OCI-LY7 (cell line): Measurements from ENCODE around the gene KLHL6. TPM values are rescaled to one million over a fixed set of nuclear protein-coding genes. Genes with fewer than 3 reads are reported as not detected.

Experiments used
- BruUV-seq: library from RNA; stranded (reverse); fragments of 400-500 nt; replicated peaks from 2 replicates; lab custom pipeline; 2021; lab: Mats Ljungman, UMichigan
- CTCF ChIA-PET: fragments of 300-600 bp; sonication (Branson Sonifier 250); formaldehyde crosslinking; loops from one replicate; lab custom pipeline; 2022; ENCODE audit warnings: antibody characterized with exemption; ENCODE audit not compliant: unreplicated experiment; lab: Charles Lee
- POLR2A ChIA-PET: fragments of 300-600 bp; sonication (Branson Sonifier 250); formaldehyde crosslinking; loops from one replicate; lab custom pipeline; 2022; ENCODE audit warnings: antibody characterized with exemption; lab: Charles Lee
- DNase-seq: peaks from one replicate; pipeline ENCODE4 v3.0.0-alpha.2; 2015; ENCODE audit warnings: low spot score
- H2AFZ ChIP-seq: fragments of 200-600 bp; sonication (generic), shearing (Covaris generic); 2 replicates; pipeline ENCODE4 v1.6.1; 2014; ENCODE audit warnings: mild to moderate bottlenecking, antibody characterized with exemption, low read length, moderate library complexity
- H3K27ac ChIP-seq: fragments of 200-600 bp; sonication (generic); 2 replicates; pipeline ENCODE4 v1.5.1; 2014; ENCODE audit warnings: mixed run types, low read depth, mild to moderate bottlenecking, moderate library complexity, low read length, inconsistent platforms; ENCODE audit not compliant: poor library complexity, severe bottlenecking
- H3K36me3 ChIP-seq: fragments of 200-600 bp; sonication (generic); 2 replicates; pipeline ENCODE4 v1.6.1; 2014; ENCODE audit warnings: mild to moderate bottlenecking, antibody characterized with exemption, low read length, moderate library complexity, mixed read lengths; ENCODE audit not compliant: insufficient read depth
- H3K4me1 ChIP-seq: fragments of 200-600 bp; sonication (generic); 2 replicates; pipeline ENCODE4 v1.5.1; 2014; ENCODE audit warnings: mild to moderate bottlenecking, low read length; ENCODE audit not compliant: insufficient read depth, poor library complexity, severe bottlenecking
- H3K4me2 ChIP-seq: fragments of 200-600 bp; sonication (generic); 2 replicates; pipeline ENCODE4 v1.6.1; 2014; ENCODE audit warnings: mild to moderate bottlenecking, low read length
- H3K4me3 ChIP-seq: fragments of 200-600 bp; sonication (generic); 2 replicates; pipeline ENCODE4 v1.5.1; 2014; ENCODE audit warnings: mild to moderate bottlenecking, low read depth, low read length; ENCODE audit not compliant: poor library complexity, severe bottlenecking
- H3K79me2 ChIP-seq: fragments of 200-600 bp; sonication (generic); 2 replicates; pipeline ENCODE4 v1.6.1; 2016; ENCODE audit warnings: low read depth, mild to moderate bottlenecking, low read length, moderate library complexity, mixed read lengths; ENCODE audit not compliant: insufficient read depth
- H3K9me2 ChIP-seq: fragments of 200-600 bp; sonication (generic); 2 replicates; pipeline ENCODE4 v1.6.1; 2016; ENCODE audit warnings: mild to moderate bottlenecking, low read length, mixed read lengths; ENCODE audit not compliant: insufficient read depth
- H3K9me3 ChIP-seq: fragments of 200-600 bp; sonication (generic); 2 replicates; pipeline ENCODE4 v1.6.1; 2014; ENCODE audit warnings: mild to moderate bottlenecking, mixed run types, low read length, mixed read lengths
- H4K20me1 ChIP-seq: fragments of 200-600 bp; sonication (generic); 2 replicates; pipeline ENCODE4 v1.6.1; 2014; ENCODE audit warnings: mild to moderate bottlenecking, antibody characterized with exemption, low read length, moderate library complexity, mixed read lengths; ENCODE audit not compliant: insufficient read depth
- CTCF ChIP-seq: fragments of 200-600 bp; sonication (generic); conservative IDR thresholded peaks from 2 replicates; pipeline ENCODE4 v1.5.1; 2014; ENCODE audit warnings: mild to moderate bottlenecking, antibody characterized with exemption, low read length, moderate library complexity, mixed read lengths
- EZH2phosphoT487 ChIP-seq: fragments of 200-600 bp; sonication (generic); IDR thresholded peaks from 2 replicates; pipeline ENCODE4 v1.6.1; 2018; ENCODE audit warnings: low read depth, borderline replicate concordance, mild to moderate bottlenecking, mixed run types, antibody characterized with exemption, low read length, moderate library complexity, mixed read lengths
- intact Hi-C: fragments of 100-400 bp; cut with micrococcal nuclease; formaldehyde crosslinking; loops from one replicate; pipeline ENCODE4 v1.10.0; 2022; ENCODE audit not compliant: unreplicated experiment
- total RNA-seq, 2 experiments: library from RNA; depleted of rRNA in 1 of 2; stranded (reverse); fragments of >200 nt in 1 of 2; shearing (Covaris generic) in 1 of 2; gene quantifications; 2 replicates each; pipeline ENCODE4 v1.2.3, GENCODE V29; 2014 to 2022

Gene KLHL6
- total RNA-seq, 2 experiments from 2014 or later = 143 to 169 TPM

GRCh38 chr3:183587336-183587735, 31.8 kb upstream of the KLHL6 start:
- intact Hi-C loops = no loop called here
- peaks cover 100% of the 10 kb centered on the region for H3K4me1 ChIP-seq
- no peaks in the 10 kb centered on the region for H3K36me3 ChIP-seq
- H3K9me3 ChIP-seq = no peaks in the 10 kb centered on the region
- H4K20me1 ChIP-seq = no peaks in the 10 kb centered on the region
- BruUV-seq = no TSS peak
- ChIA-PET CTCF (interaction anchor here (1.1 to 1.7 kb wide), 2 partner anchors 9 to 112 kb away, joined by 3 to 4 read pairs; no protein-coding TSS in a partner anchor), POLR2A (interaction anchor here (0.6 to 12.0 kb wide), 2 partner anchors 8 to 33 kb away, joined by 3 to 265 read pairs; no protein-coding TSS in a partner anchor)
- DNase-seq = peak; percentile 86
- no peak overlapping the region; the same call in 1 of the 2 replicates for H2AFZ ChIP-seq
- H3K9me2 ChIP-seq = no peaks in the 10 kb centered on the region
- TF ChIP-seq EZH2phosphoT487 (no peak), CTCF (no peak)
- H3K27ac ChIP-seq = peak overlapping the region; percentile 98
- H3K4me2 ChIP-seq = peak overlapping the region; percentile 44
- H3K79me2 ChIP-seq = 0 out of 2 replicates have a peak, but pooled peaks cover 4% of the 10 kb centered on the region
- H3K4me3 ChIP-seq = no peak overlapping the region

- Histone ChIP-seq H3K9me3 (no peaks in the 10 kb centered on the region), H3K27ac (peak overlapping the region; percentile 98), H3K9me2 (no peaks in the 10 kb centered on the region), H3K36me3 (no peaks in the 10 kb centered on the region), H3K79me2 (0 out of 2 replicates have a peak, but pooled peaks cover 4% of the 10 kb centered on the region), H3K4me2 (peak overlapping the region; percentile 44), H3K4me3 (no peak overlapping the region), H4K20me1 (no peaks in the 10 kb centered on the region), H3K4me1 (peaks cover 100% of the 10 kb centered on the region), H2AFZ (no peak overlapping the region)
- ChIA-PET CTCF (interaction anchor here (1.7 kb wide), 1 partner anchor 9 kb away, joined by 4 read pairs; no protein-coding TSS in a partner anchor), POLR2A (interaction anchor here (0.5 to 12.0 kb wide), 4 partner anchors 7 to 24 kb away, joined by 4 to 265 read pairs (median 4); no protein-coding TSS in a partner anchor)
- no peak for TF ChIP-seq CTCF
- no peak for TF ChIP-seq EZH2phosphoT487
- intact Hi-C loops = no loop called here
- no TSS peak for BruUV-seq
- peak; percentile 48 for DNase-seq
These were observed 31.0 kb upstream of the KLHL6 start for GRCh38 chr3:183586477-183586876.

GRCh38 chr3:183584914-183585280, 29.4 kb upstream of the KLHL6 start:
- Histone ChIP-seq H4K20me1 (no peaks in the 10 kb centered on the region), H3K27ac (peak overlapping the region; percentile 94), H3K4me2 (peak overlapping the region; percentile 56), H3K4me3 (peak overlapping the region; percentile 6), H3K9me2 (no peaks in the 10 kb centered on the region), H3K79me2 (0 out of 2 replicates have a peak, but pooled peaks cover 3% of the 10 kb centered on the region), H3K36me3 (no peaks in the 10 kb centered on the region), H3K9me3 (no peaks in the 10 kb centered on the region), H2AFZ (peak overlapping the region; percentile 51; the same call in 1 of the 2 replicates), H3K4me1 (peaks cover 100% of the 10 kb centered on the region)
- intact Hi-C loops = no loop called here
- BruUV-seq = no TSS peak
- no peak for DNase-seq
- ChIA-PET CTCF (interaction anchor here (0.7 to 1.3 kb wide), 3 partner anchors 9 to 51 kb away, joined by 3 to 7 read pairs (median 4); partner anchors contain the start of gene KLHL24), POLR2A (interaction anchor here (0.6 to 12.9 kb wide), 15 partner anchors 7 to 113 kb away, joined by 3 to 265 read pairs (median 5); partner anchors contain the start of gene YEATS2)
- no peak for TF ChIP-seq EZH2phosphoT487
- no peak for TF ChIP-seq CTCF
